Activated effector memory CD4-positive, alpha-beta T cell treated with Interleukin-2 at 50 U/mL for 16 hours (primary cell): ENCODE results near the gene PDCD1.
"Not testable (repeated sequence)": the region's sequence is repeated elsewhere in the genome, so short reads cannot be mapped to it uniquely, and the experiment has no call there.

Experiments
- DNase-seq: peaks from one replicate; pipeline ENCODE4 v3.0.0-alpha.2; 2020

Gene PDCD1

GRCh38 chr2:241823531-241824437 is 34.9 kb downstream of the PDCD1 start:
- not testable (repeated sequence) for DNase-seq

GRCh38 chr2:241822264-241822623 is 36.5 kb downstream of the PDCD1 start:
- DNase-seq = no peak

GRCh38 chr2:241821460-241822263 is 37.0 kb downstream of the PDCD1 start:
- no peak for DNase-seq

- DNase-seq = no peak
Observed at GRCh38 chr2:241820625-241821384, 37.9 kb downstream of the PDCD1 start.

- not testable (repeated sequence) for DNase-seq
Observed at GRCh38 chr2:241819947-241820624, 38.6 kb downstream of the PDCD1 start.

- DNase-seq = no peak
Observed at GRCh38 chr2:241818943-241819270, 39.8 kb downstream of the PDCD1 start.

- DNase-seq = no peak
Observed at GRCh38 chr2:241818229-241818942, 40.3 kb downstream of the PDCD1 start.

GRCh38 chr2:241817821-241818215 is 40.9 kb downstream of the PDCD1 start:
- DNase-seq = not testable (repeated sequence)

- DNase-seq = no peak
Observed at GRCh38 chr2:241817126-241817820, 41.4 kb downstream of the PDCD1 start.

- DNase-seq = no peak
Observed at GRCh38 chr2:241816431-241817121, 42.1 kb downstream of the PDCD1 start.

- no peak for DNase-seq
Observed at GRCh38 chr2:241815477-241816430, 42.9 kb downstream of the PDCD1 start.

- DNase-seq = no peak
Observed at GRCh38 chr2:241814643-241815476, 43.8 kb downstream of the PDCD1 start.

- no peak for DNase-seq
Observed at GRCh38 chr2:241814393-241814642, 44.4 kb downstream of the PDCD1 start.

GRCh38 chr2:241813644-241814392 is 44.9 kb downstream of the PDCD1 start:
- DNase-seq = no peak

- no peak for DNase-seq
Observed at GRCh38 chr2:241812730-241813643, 45.7 kb downstream of the PDCD1 start.

- DNase-seq = no peak
Observed at GRCh38 chr2:241811952-241812729, 46.6 kb downstream of the PDCD1 start.
